HCT116 (cell line): ENCODE measurements around the gene TAF1C.

Source experiments
- POLR2A ChIP-seq: IDR thresholded peaks from 2 replicates; pipeline ENCODE4 v1.7.0; 2011; ENCODE audit warnings: borderline replicate concordance; ENCODE audit not compliant: insufficient read depth, insufficient read length; ENCODE audit errors: extremely low read depth
- ZBTB33 ChIP-seq: IDR thresholded peaks from 2 replicates; pipeline ENCODE4 v1.6.1; 2011; ENCODE audit warnings: mild to moderate bottlenecking, low read length, moderate library complexity; ENCODE audit not compliant: insufficient replicate concordance; ENCODE audit errors: extremely low read depth
- TF ChIP-seq, protein P1 (sequence below), 3 experiments: fragments of 200-600 bp in 1 of 3; sonication (generic) in 1 of 3; IDR thresholded peaks in 2 of 3; conservative IDR thresholded peaks in 1 of 3; 2 replicates each; pipeline ENCODE4 v1.5.1; 2012 to 2017; ENCODE audit warnings: low read depth in 2 of 3, low read length in 2 of 3, antibody characterized with exemption in 1 of 3, borderline replicate concordance in 1 of 3, control low read depth in 1 of 3, mild to moderate bottlenecking in 1 of 3, mixed read lengths in 1 of 3, mixed run types in 1 of 3, moderate library complexity in 1 of 3; ENCODE audit not compliant: insufficient read depth in 1 of 3
- TF ChIP-seq, protein P2 (sequence below): IDR thresholded peaks from 2 replicates; pipeline ENCODE4 v1.6.1; 2012; ENCODE audit warnings: low read depth

- TF ChIP-seq, protein P1, sequence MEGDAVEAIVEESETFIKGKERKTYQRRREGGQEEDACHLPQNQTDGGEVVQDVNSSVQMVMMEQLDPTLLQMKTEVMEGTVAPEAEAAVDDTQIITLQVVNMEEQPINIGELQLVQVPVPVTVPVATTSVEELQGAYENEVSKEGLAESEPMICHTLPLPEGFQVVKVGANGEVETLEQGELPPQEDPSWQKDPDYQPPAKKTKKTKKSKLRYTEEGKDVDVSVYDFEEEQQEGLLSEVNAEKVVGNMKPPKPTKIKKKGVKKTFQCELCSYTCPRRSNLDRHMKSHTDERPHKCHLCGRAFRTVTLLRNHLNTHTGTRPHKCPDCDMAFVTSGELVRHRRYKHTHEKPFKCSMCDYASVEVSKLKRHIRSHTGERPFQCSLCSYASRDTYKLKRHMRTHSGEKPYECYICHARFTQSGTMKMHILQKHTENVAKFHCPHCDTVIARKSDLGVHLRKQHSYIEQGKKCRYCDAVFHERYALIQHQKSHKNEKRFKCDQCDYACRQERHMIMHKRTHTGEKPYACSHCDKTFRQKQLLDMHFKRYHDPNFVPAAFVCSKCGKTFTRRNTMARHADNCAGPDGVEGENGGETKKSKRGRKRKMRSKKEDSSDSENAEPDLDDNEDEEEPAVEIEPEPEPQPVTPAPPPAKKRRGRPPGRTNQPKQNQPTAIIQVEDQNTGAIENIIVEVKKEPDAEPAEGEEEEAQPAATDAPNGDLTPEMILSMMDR (IDR thresholded peaks at IDR 0.05 in 2 of 3, conservative IDR thresholded peaks at IDR 0.05 in 1 of 3; ENCODE audit: borderline replicate concordance in 1 of 3, insufficient read depth in 1 of 3, low read depth in 2 of 3, low read length in 2 of 3), result no peak
- TF ChIP-seq ZBTB33 (no peak), POLR2A (no peak)
- TF ChIP-seq, protein P2, sequence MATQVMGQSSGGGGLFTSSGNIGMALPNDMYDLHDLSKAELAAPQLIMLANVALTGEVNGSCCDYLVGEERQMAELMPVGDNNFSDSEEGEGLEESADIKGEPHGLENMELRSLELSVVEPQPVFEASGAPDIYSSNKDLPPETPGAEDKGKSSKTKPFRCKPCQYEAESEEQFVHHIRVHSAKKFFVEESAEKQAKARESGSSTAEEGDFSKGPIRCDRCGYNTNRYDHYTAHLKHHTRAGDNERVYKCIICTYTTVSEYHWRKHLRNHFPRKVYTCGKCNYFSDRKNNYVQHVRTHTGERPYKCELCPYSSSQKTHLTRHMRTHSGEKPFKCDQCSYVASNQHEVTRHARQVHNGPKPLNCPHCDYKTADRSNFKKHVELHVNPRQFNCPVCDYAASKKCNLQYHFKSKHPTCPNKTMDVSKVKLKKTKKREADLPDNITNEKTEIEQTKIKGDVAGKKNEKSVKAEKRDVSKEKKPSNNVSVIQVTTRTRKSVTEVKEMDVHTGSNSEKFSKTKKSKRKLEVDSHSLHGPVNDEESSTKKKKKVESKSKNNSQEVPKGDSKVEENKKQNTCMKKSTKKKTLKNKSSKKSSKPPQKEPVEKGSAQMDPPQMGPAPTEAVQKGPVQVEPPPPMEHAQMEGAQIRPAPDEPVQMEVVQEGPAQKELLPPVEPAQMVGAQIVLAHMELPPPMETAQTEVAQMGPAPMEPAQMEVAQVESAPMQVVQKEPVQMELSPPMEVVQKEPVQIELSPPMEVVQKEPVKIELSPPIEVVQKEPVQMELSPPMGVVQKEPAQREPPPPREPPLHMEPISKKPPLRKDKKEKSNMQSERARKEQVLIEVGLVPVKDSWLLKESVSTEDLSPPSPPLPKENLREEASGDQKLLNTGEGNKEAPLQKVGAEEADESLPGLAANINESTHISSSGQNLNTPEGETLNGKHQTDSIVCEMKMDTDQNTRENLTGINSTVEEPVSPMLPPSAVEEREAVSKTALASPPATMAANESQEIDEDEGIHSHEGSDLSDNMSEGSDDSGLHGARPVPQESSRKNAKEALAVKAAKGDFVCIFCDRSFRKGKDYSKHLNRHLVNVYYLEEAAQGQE, result no peak
These were observed 31.4 kb upstream of the TAF1C start for GRCh38 chr16:84218176-84218823.
